ENCODE measurements around the gene KRT35.

The KRT35 gene

GRCh38 chr17:41428591-41429291 lies 52.2 kb downstream of the KRT35 start:
- in situ Hi-C loops (cut with MboI; ENCODE audit: low sequenced_read_pairs): no loop called here

Measured in HL-60/S4 (cell line).